GM23248 (cell line): Measurements from ENCODE around the gene JSRP1.

Experiments
- EZH2 ChIP-seq: fragments of 200-600 bp; sonication (generic); IDR thresholded peaks from 2 replicates; pipeline ENCODE4 v1.6.1; 2018; ENCODE audit warnings: antibody characterized with exemption, mild to moderate bottlenecking; ENCODE audit not compliant: insufficient read depth, poor library complexity, severe bottlenecking
- EZH2phosphoT487 ChIP-seq: fragments of 200-600 bp; sonication (generic); IDR thresholded peaks from 2 replicates; pipeline ENCODE4 v1.6.1; 2018; ENCODE audit warnings: antibody characterized with exemption, moderate library complexity, mild to moderate bottlenecking, low read depth; ENCODE audit not compliant: insufficient read depth

DNA sequence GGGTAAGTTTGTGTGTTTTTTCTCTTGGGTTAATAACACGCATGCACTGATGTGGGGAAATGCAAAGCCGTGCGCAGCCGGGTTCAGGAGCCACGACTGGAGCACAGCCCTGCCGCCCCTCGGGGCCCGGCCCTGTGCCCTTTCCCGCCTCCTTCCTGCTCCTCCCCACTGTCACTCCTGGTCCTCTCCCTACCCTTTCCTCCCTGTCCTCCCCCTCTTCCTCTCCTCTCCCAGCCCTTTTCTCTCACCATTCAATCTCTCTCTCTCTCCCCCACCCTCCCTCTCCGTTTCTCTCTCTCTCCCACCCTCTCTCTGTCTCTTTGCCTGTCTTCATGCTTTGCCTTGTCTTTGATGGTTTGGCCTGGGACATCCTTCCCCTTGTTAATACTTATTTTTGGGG is 47.2 kb downstream of the JSRP1 start:
- TF ChIP-seq EZH2phosphoT487 (no peak), EZH2 (no peak)
